Ovary (tissue), 9 donors: Measurements from ENCODE around the gene APOLD1. TPM values are rescaled to one million over a fixed set of nuclear protein-coding genes. Genes with fewer than 3 reads are reported as not detected.

Experiments used
- DNase-seq, 5 donors: peaks; one replicate each; pipeline ENCODE4 v3.0.0-alpha.2; 2019 to 2020
- H3K27ac ChIP-seq, 2 donors: fragments of 200-600 bp; one replicate each; pipeline versions ENCODE4 v1.5.1 to v1.8.0; 2019 to 2022
- H3K27me3 ChIP-seq: fragments of 200-600 bp; one replicate; pipeline ENCODE4 v1.8.0; 2022
- H3K36me3 ChIP-seq: fragments of 200-600 bp; sonication (generic); one replicate; pipeline ENCODE4 v1.5.1; 2019
- H3K4me1 ChIP-seq: one replicate; pipeline ENCODE4 v1.8.1; 2013; ENCODE audit warnings: mild to moderate bottlenecking, moderate library complexity; ENCODE audit not compliant: insufficient read depth
- H3K4me3 ChIP-seq: fragments of 200-600 bp; sonication (generic); one replicate; pipeline ENCODE4 v1.5.1; 2017
- H3K9me3 ChIP-seq, 2 donors: fragments of 200-600 bp in 1 of 2; sonication (generic) in 1 of 2; one replicate each; pipeline versions ENCODE4 v1.5.1 to v1.8.1; 2013 to 2019; ENCODE audit warnings: mild to moderate bottlenecking in 1 of 2, moderate library complexity in 1 of 2
- EP300 ChIP-seq: sonication (generic); formaldehyde crosslinking; IDR thresholded peaks from one replicate; pipeline ENCODE4 v1.6.1; 2017; ENCODE audit warnings: antibody characterized with exemption
- POLR2A ChIP-seq: fragments of 450-650 bp; IDR thresholded peaks from one replicate; pipeline ENCODE4 v1.6.1; 2017; ENCODE audit warnings: antibody characterized with exemption, mild to moderate bottlenecking, moderate library complexity
- WGBS, 3 donors: extraction: QIAGEN DNeasy Blood & Tissue Kit in 1 of 3; methylation state at CpG; one replicate each; pipeline versions ENCODE4 v1.1.5 to v1.1.7; 2013 to 2017; 5-methylcytosine and 5-hydroxymethylcytosine counted together
- intact Hi-C, 4 donors: fragments of 100-400 bp; cut with DNase I; formaldehyde crosslinking; loops; one replicate each; pipeline versions ENCODE4 v1.11.0 to v1.15.1; 2022 to 2023
- polyA plus RNA-seq, 2 donors: library from polyadenylated mRNA; stranded (reverse); fragments of 200-250 nt in 1 of 2; fragments of 350-450 nt in 1 of 2; fragmentation: Illumina TruSeq in 1 of 2; extraction: RNeasy Lipid Tissue Mini Kit (QIAGEN cat#74804) in 1 of 2; gene quantifications; one replicate each; pipeline ENCODE4 v1.2.3, GENCODE V29; 2013 to 2014
- total RNA-seq, 7 donors: library from RNA; depleted of rRNA in 2 of 7; stranded (reverse); fragments of >200 nt in 2 of 7; fragmentation: NEBNext Ultra II Directional in 3 of 7; extraction: Animal tissue kit (Norgen Biotek cat#: 25700) in 3 of 7; gene quantifications; one replicate each; pipeline versions ENCODE4 v1.1.0 to v1.2.4, GENCODE V29; 2016 to 2023
- TF ChIP-seq, protein P1 (sequence below), 3 donors: fragments of 450-650 bp in 2 of 3; fragments of 200-600 bp in 1 of 3; IDR thresholded peaks; one replicate each; pipeline versions ENCODE4 v1.5.1 to v1.8.0; 2016 to 2022; ENCODE audit warnings: antibody characterized with exemption in 3 of 3, mild to moderate bottlenecking in 1 of 3
- donor health status: DM: no; HTN: no; CAD: no; lungs with moderate emphysema.
- donor health status: DM: no; HTN: no; CAD: no.
- donor health status: Bipolar disorder and iron deficiency.
- donor health status: DM: yes; HTN: yes; CAD: no.
- donor health status: DM: no; HTN: no; CAD: no.
- donor health status: DM: yes; HTN: yes; CAD: no.

The APOLD1 gene
- total and polyA plus RNA-seq, 9 donors: 2.7 to 20.7 (median 8.9) TPM

GRCh38 chr12:12796928-12797793, 11.7 kb downstream of the APOLD1 start:
- Histone ChIP-seq H3K4me3 (no peak overlapping the region), H3K27me3 (no peaks in the 10 kb centered on the region), H3K27ac (no peak overlapping the region), H3K4me1 (no peaks in the 10 kb centered on the region), H3K36me3 (no peaks in the 10 kb centered on the region), H3K9me3 (no peaks in the 10 kb centered on the region)
- TF ChIP-seq EP300 (no peak), POLR2A (no peak)
- TF ChIP-seq, protein P1, sequence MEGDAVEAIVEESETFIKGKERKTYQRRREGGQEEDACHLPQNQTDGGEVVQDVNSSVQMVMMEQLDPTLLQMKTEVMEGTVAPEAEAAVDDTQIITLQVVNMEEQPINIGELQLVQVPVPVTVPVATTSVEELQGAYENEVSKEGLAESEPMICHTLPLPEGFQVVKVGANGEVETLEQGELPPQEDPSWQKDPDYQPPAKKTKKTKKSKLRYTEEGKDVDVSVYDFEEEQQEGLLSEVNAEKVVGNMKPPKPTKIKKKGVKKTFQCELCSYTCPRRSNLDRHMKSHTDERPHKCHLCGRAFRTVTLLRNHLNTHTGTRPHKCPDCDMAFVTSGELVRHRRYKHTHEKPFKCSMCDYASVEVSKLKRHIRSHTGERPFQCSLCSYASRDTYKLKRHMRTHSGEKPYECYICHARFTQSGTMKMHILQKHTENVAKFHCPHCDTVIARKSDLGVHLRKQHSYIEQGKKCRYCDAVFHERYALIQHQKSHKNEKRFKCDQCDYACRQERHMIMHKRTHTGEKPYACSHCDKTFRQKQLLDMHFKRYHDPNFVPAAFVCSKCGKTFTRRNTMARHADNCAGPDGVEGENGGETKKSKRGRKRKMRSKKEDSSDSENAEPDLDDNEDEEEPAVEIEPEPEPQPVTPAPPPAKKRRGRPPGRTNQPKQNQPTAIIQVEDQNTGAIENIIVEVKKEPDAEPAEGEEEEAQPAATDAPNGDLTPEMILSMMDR (IDR thresholded peaks at IDR 0.05): no peak
- WGBS, 3 donors: 86 to 88% (median 88%) methylated on average over 9 of the region's 9 CpGs
- DNase-seq: no peak
- intact Hi-C loops: no loop called here

DNA sequence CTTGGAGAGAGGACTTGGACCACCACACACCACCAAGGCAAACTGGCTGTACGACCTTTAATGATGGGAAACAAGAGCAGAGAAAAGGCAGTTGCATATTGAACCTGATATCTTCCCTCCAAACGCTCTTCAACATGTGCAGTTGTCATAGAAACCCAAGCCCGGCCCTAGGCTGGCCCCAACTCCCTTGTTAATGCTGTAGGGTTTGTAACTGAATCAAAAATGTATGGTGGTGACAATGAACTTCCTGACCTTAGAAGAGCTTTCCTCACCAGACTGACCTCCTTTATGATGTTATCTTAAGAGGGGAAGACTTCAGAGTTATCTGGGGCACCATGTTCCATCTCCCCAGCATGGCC, 12.3 kb downstream of the APOLD1 start:
- intact Hi-C loops: no loop called here

GRCh38 chr12:12798480-12798879, 13.0 kb downstream of the APOLD1 start:
- no peak overlapping the region for H3K27ac ChIP-seq
- intact Hi-C loops: no loop called here
- no peaks in the 10 kb centered on the region for H3K36me3 ChIP-seq
- no peaks in the 10 kb centered on the region for H3K27me3 ChIP-seq
- TF ChIP-seq, protein P1 (IDR thresholded peaks at IDR 0.05): no peak
- no peak for TF ChIP-seq EP300
- no peak for TF ChIP-seq POLR2A
- no peaks in the 10 kb centered on the region for H3K4me1 ChIP-seq
- no peaks in the 10 kb centered on the region for H3K9me3 ChIP-seq
- H3K4me3 ChIP-seq: no peak overlapping the region
- WGBS, 3 donors: 86 to 96% (median 94%) methylated on average over 1 of the region's 1 CpG
- no peak for DNase-seq

More for the DNA sequence above, 12.3 kb downstream of the APOLD1 start:
- DNase-seq: no peak
- H3K9me3 ChIP-seq: no peaks in the 10 kb centered on the region
- no peaks in the 10 kb centered on the region for H3K36me3 ChIP-seq
- WGBS, 3 donors: 89 to 96% (median 91%) methylated on average over 3 of the region's 3 CpGs
- no peak overlapping the region for H3K4me3 ChIP-seq
- H3K27ac ChIP-seq: no peak overlapping the region
- no peaks in the 10 kb centered on the region for H3K27me3 ChIP-seq
- TF ChIP-seq EP300: no peak
- TF ChIP-seq, protein P1 (IDR thresholded peaks at IDR 0.05): no peak
- no peak for TF ChIP-seq POLR2A
- no peaks in the 10 kb centered on the region for H3K4me1 ChIP-seq

GRCh38 chr12:12799163-12799920, 13.9 kb downstream of the APOLD1 start:
- Histone ChIP-seq H3K9me3 (no peaks in the 10 kb centered on the region), H3K36me3 (no peaks in the 10 kb centered on the region), H3K27ac (no peak overlapping the region), H3K27me3 (no peaks in the 10 kb centered on the region), H3K4me3 (no peak overlapping the region), H3K4me1 (no peaks in the 10 kb centered on the region)
- TF ChIP-seq, protein P1 (IDR thresholded peaks at IDR 0.05): no peak
- TF ChIP-seq EP300 (no peak), POLR2A (no peak)
- DNase-seq: no peak
- intact Hi-C loops: no loop called here
- WGBS, 3 donors: 69 to 81% (median 78%) methylated on average over 8 of the region's 8 CpGs
